Activated T-helper 17 cell treated with anti-CD3 and anti-CD28 coated beads, Interleukin-2, amount 50 U/mL, for 72 hours (primary cell): ENCODE measurements around the gene KLK2. TPM values are rescaled to one million over a fixed set of nuclear protein-coding genes. Genes with fewer than 3 reads are reported as not detected.
"Not testable (repeated sequence)": the region's sequence is repeated elsewhere in the genome, so short reads cannot be mapped to it uniquely, and the experiment has no call there.

Experiments used
- ATAC-seq: fragments of 150-1000 bp; cut with Tn5 transposase; replicated peaks from 2 replicates; pipeline ENCODE4 v1.10.0; 2021; ENCODE audit warnings: mild to moderate bottlenecking, moderate library complexity
- H3K27ac Mint-ChIP-seq: one replicate; pipeline ENCODE4 v1.8.0; 2022; ENCODE audit warnings: mixed read lengths
- H3K27me3 Mint-ChIP-seq: one replicate; pipeline ENCODE4 v1.8.0; 2022; ENCODE audit warnings: mixed read lengths
- H3K36me3 Mint-ChIP-seq: one replicate; pipeline ENCODE4 v1.8.0; 2022; ENCODE audit warnings: low read depth, mild to moderate bottlenecking, mixed read lengths
- H3K4me1 Mint-ChIP-seq: one replicate; pipeline ENCODE4 v1.8.0; 2022; ENCODE audit warnings: mixed read lengths
- H3K4me3 Mint-ChIP-seq: one replicate; pipeline ENCODE4 v1.8.0; 2022; ENCODE audit warnings: mild to moderate bottlenecking, mixed read lengths
- H3K9me3 Mint-ChIP-seq: one replicate; pipeline ENCODE4 v1.8.0; 2022; ENCODE audit warnings: mixed read lengths
- total RNA-seq, 2 donors: library from RNA; stranded (reverse); gene quantifications; one replicate each; pipeline ENCODE4 v1.2.3, GENCODE V29; 2022

The KLK2 gene
- total RNA-seq, 2 donors from 2014 or later: 0.24 TPM; not detected in 1

DNA sequence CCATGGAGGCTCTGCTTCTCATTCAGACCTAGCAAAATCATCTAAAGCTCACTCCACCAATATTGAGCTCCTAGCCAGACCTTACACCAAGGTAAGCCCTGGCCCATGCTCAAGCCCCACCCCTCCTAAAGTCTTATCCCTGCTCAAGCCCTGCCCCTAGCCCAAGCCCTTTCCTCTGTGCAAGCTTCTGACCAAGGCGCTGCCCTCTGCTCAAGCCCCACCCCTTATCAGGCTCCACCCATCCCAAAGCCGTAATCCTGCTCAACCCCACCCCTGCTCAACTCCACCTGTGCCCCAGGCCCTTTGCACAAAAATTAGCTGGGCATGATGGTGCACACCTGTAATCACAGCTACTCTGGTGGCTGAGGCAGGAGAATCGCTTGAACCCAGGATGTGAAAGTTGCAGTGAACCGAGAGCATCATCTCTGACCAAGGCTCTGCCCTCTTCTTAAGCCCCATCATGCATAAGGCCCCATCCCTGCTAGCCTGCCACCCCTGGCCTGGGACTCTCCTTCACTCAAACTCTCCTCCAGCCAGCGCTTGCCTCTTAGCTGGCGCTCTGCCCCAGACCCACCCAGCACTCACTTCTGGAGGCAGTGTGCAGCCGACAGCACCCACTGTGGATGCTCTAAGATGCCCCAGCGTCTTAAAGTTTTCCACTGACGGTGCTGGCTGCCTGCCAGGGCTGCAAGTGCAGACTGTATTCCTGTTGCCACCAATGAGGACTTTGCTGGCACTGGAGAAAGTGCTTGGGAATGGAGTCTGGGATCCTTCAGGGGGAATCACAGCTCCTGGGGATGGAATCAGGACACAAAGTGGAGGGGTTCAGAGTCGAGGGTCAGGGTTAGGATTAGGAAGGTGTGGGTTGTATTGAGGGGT, 21.5 kb downstream of the KLK2 start:
- no peaks in the 10 kb centered on the region for H3K36me3 Mint-ChIP-seq
- no peaks in the 10 kb centered on the region for H3K4me1 Mint-ChIP-seq
- no peak for ATAC-seq
- no peak overlapping the region for H3K27ac Mint-ChIP-seq
- no peaks in the 10 kb centered on the region for H3K9me3 Mint-ChIP-seq
- no peak overlapping the region for H3K4me3 Mint-ChIP-seq
- peaks cover 43% of the 10 kb centered on the region for H3K27me3 Mint-ChIP-seq

GRCh38 chr19:50896089-50896590, 22.9 kb downstream of the KLK2 start:
- H3K27me3 Mint-ChIP-seq: peaks cover 34% of the 10 kb centered on the region
- not testable (repeated sequence) for H3K9me3 Mint-ChIP-seq, H3K4me3 Mint-ChIP-seq, ATAC-seq, H3K27ac Mint-ChIP-seq, H3K4me1 Mint-ChIP-seq, H3K36me3 Mint-ChIP-seq

- H3K4me3 Mint-ChIP-seq: no peak overlapping the region
- H3K27ac Mint-ChIP-seq: no peak overlapping the region
- no peaks in the 10 kb centered on the region for H3K36me3 Mint-ChIP-seq
- ATAC-seq: peak; percentile 96
- peaks cover 36% of the 10 kb centered on the region for H3K27me3 Mint-ChIP-seq
- no peaks in the 10 kb centered on the region for H3K9me3 Mint-ChIP-seq
- H3K4me1 Mint-ChIP-seq: no peaks in the 10 kb centered on the region
Measured at GRCh38 chr19:50896591-50897190, 23.5 kb downstream of the KLK2 start.

- H3K36me3 Mint-ChIP-seq: no peaks in the 10 kb centered on the region
- no peak overlapping the region for H3K4me3 Mint-ChIP-seq
- H3K4me1 Mint-ChIP-seq: no peaks in the 10 kb centered on the region
- no peak overlapping the region for H3K27ac Mint-ChIP-seq
- no peak for ATAC-seq
- H3K9me3 Mint-ChIP-seq: no peaks in the 10 kb centered on the region
- H3K27me3 Mint-ChIP-seq: peaks cover 31% of the 10 kb centered on the region
Measured at GRCh38 chr19:50897191-50897607, 24.0 kb downstream of the KLK2 start.

DNA sequence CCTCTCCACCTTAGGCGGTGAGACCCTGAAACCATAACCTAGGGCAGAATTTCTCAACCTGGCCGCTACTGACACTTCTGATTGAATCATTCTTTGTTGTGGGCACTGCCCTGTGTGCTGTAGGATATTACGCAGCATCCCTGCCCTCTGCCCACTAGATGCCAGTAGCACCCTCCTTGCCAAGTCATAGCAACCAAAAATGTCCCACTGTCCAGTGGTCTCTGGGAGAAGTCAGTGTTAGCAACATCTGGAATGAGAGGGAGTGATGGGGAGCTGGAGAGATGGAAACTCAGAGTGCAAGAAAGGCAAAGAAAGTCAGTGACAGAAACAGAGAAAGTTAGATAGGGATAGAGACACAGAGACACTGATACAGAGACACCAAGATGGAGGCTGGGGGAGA, 24.4 kb downstream of the KLK2 start:
- no peak overlapping the region for H3K4me3 Mint-ChIP-seq
- H3K9me3 Mint-ChIP-seq: no peaks in the 10 kb centered on the region
- ATAC-seq: no peak
- H3K4me1 Mint-ChIP-seq: no peaks in the 10 kb centered on the region
- H3K36me3 Mint-ChIP-seq: no peaks in the 10 kb centered on the region
- H3K27me3 Mint-ChIP-seq: peaks cover 28% of the 10 kb centered on the region
- no peak overlapping the region for H3K27ac Mint-ChIP-seq

DNA sequence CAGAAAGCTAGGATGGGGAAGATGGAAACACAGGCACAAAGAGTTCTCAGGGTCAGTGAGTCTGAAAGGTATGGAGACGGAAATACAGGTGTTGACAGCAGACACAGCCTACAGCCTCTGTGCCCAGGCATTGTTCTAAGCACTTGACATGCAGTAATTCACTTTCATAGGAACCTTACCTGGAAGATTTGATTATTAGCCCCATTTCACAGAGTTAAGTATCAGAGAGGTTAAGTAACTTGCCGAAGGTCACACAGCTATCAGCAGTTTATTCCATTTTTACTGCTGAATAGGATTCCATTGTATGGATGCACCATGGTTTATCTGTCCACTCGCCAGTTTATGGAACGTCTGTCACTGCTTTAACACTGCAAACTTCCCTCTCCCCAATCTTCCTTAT, 24.8 kb downstream of the KLK2 start:
- peaks cover 28% of the 10 kb centered on the region for H3K27me3 Mint-ChIP-seq
- H3K4me1 Mint-ChIP-seq: no peaks in the 10 kb centered on the region
- H3K9me3 Mint-ChIP-seq: no peaks in the 10 kb centered on the region
- no peak overlapping the region for H3K4me3 Mint-ChIP-seq
- no peaks in the 10 kb centered on the region for H3K36me3 Mint-ChIP-seq
- no peak for ATAC-seq
- H3K27ac Mint-ChIP-seq: no peak overlapping the region

- no peak for ATAC-seq
- H3K27ac Mint-ChIP-seq: no peak overlapping the region
- no peaks in the 10 kb centered on the region for H3K4me1 Mint-ChIP-seq
- H3K36me3 Mint-ChIP-seq: no peaks in the 10 kb centered on the region
- H3K27me3 Mint-ChIP-seq: peaks cover 31% of the 10 kb centered on the region
- no peak overlapping the region for H3K4me3 Mint-ChIP-seq
- no peaks in the 10 kb centered on the region for H3K9me3 Mint-ChIP-seq
Measured at GRCh38 chr19:50899569-50899968, 26.3 kb downstream of the KLK2 start.

DNA sequence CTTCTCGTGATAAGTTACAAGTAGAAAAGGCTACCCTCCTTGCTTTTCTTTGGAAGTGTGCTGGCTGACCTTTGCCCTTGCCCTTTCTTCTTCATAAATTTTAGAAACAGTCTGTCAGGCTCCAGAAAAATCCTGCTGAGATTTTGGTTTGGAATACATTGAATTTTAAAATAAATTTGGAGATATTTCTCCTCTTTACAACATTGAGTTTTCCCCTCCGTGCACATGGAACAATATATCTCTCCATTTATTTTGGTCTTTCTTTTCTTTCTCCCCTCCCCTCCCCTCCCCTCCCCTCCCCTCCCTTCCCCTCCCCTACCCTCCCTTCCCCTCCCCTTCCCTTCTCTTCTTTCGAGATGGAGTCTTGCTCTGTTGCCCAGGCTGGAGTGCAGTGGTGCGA, 29.4 kb downstream of the KLK2 start:
- H3K9me3 Mint-ChIP-seq: no peaks in the 10 kb centered on the region
- no peak overlapping the region for H3K4me3 Mint-ChIP-seq
- no peak overlapping the region for H3K27ac Mint-ChIP-seq
- H3K4me1 Mint-ChIP-seq: no peaks in the 10 kb centered on the region
- H3K27me3 Mint-ChIP-seq: peaks cover 42% of the 10 kb centered on the region
- ATAC-seq: no peak
- no peaks in the 10 kb centered on the region for H3K36me3 Mint-ChIP-seq

GRCh38 chr19:50906217-50906616, 33.0 kb downstream of the KLK2 start:
- H3K9me3 Mint-ChIP-seq: no peaks in the 10 kb centered on the region
- H3K4me1 Mint-ChIP-seq: no peaks in the 10 kb centered on the region
- no peak overlapping the region for H3K27ac Mint-ChIP-seq
- H3K4me3 Mint-ChIP-seq: no peak overlapping the region
- ATAC-seq: peak; percentile 40
- no peaks in the 10 kb centered on the region for H3K36me3 Mint-ChIP-seq
- peaks cover 58% of the 10 kb centered on the region for H3K27me3 Mint-ChIP-seq

DNA sequence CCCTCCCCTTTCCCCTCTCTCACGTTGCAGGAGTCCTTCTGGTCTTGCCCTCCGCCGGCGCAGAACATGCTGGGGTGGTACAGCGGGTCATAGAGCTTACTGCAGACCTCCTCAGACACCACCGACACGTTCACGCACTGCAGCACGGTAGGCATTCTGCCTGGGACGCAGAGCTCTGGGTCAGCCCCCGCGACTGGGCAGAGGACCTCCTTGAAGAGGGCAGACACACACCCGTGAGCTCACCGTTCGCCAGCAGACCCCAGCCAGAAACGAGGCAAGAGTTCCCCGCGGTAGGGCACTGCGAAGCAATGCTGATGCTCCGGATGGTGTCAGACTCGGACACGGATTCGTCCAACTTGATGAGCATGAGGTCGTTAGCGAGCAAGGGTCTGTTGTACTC, 35.1 kb downstream of the KLK2 start:
- Mint-ChIP-seq H3K4me1 (no peaks in the 10 kb centered on the region), H3K9me3 (no peaks in the 10 kb centered on the region)

GRCh38 chr19:50909240-50910070, 36.2 kb downstream of the KLK2 start:
- H3K4me3 Mint-ChIP-seq: no peak overlapping the region
- no peaks in the 10 kb centered on the region for H3K9me3 Mint-ChIP-seq
- no peak overlapping the region for H3K27ac Mint-ChIP-seq
- no peaks in the 10 kb centered on the region for H3K4me1 Mint-ChIP-seq
- H3K27me3 Mint-ChIP-seq: peaks cover 60% of the 10 kb centered on the region
- no peaks in the 10 kb centered on the region for H3K36me3 Mint-ChIP-seq
- peak; percentile 46 for ATAC-seq

More for the DNA sequence above, 35.1 kb downstream of the KLK2 start:
- ATAC-seq: no peak
- H3K27me3 Mint-ChIP-seq: peaks cover 64% of the 10 kb centered on the region
- no peak overlapping the region for H3K27ac Mint-ChIP-seq
- H3K4me3 Mint-ChIP-seq: no peak overlapping the region
- no peaks in the 10 kb centered on the region for H3K36me3 Mint-ChIP-seq

DNA sequence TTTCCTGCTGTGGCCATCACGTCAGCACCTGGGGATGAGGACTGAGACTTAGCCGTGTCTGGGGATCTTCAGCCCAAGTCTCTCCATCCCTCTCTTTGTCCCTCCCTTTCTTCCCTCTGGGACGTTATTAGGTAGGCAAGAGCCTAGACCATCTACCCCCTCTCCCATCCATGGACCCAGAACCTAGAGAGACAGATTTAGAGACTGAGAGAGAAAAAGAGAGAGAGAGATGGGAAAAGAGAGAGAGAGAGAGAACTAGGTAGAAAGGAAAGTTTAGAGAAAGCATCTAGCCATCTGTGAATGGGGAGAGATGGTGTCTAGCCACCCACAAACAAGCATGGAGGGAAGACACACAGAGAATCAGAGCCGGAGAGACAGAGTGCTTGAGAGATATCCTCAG, 37.5 kb downstream of the KLK2 start:
- Mint-ChIP-seq H3K36me3 (no peaks in the 10 kb centered on the region), H3K27me3 (peaks cover 55% of the 10 kb centered on the region), H3K4me3 (no peak overlapping the region), H3K9me3 (no peaks in the 10 kb centered on the region), H3K27ac (no peak overlapping the region), H3K4me1 (no peaks in the 10 kb centered on the region)
- no peak for ATAC-seq

- no peak within 1 kb of the TSS for H3K4me3 Mint-ChIP-seq
- no peak for ATAC-seq
- H3K36me3 Mint-ChIP-seq: no peaks in the 10 kb centered on the region
- H3K27ac Mint-ChIP-seq: no peak within 1 kb of the TSS
- no peaks in the 10 kb centered on the region for H3K4me1 Mint-ChIP-seq
- H3K27me3 Mint-ChIP-seq: peaks cover 52% of the 10 kb centered on the region
- no peaks in the 10 kb centered on the region for H3K9me3 Mint-ChIP-seq
Measured at GRCh38 chr19:50911206-50912101, 38.2 kb downstream of the KLK2 start, which contains the start of gene KLK4. TSS of gene KLK4 (minus strand) at chr19:50911395. CDS start at chr19:50910738, 657 bp downstream.
